Smooth muscle cell (in vitro differentiated cells): ENCODE results near the gene SOCS3. TPM values are rescaled to one million over a fixed set of nuclear protein-coding genes. Genes with fewer than 3 reads are reported as not detected.

Source experiments
- DNase-seq: peaks from one replicate; lab custom pipeline; 2025; ENCODE audit not compliant: unreplicated experiment; lab: John Stamatoyannopoulos, UW
- H2AFZ ChIP-seq: fragments of 200-600 bp; sonication (generic); 2 replicates; pipeline ENCODE4 v1.6.0; 2016; ENCODE audit warnings: antibody characterized with exemption, low read depth, mild to moderate bottlenecking
- H3F3A ChIP-seq: fragments of 200-600 bp; sonication (generic); 2 replicates; pipeline ENCODE4 v1.6.0; 2017; ENCODE audit warnings: antibody characterized with exemption, low read depth
- H3K27ac ChIP-seq: fragments of 200-600 bp; sonication (generic); 2 replicates; pipeline ENCODE4 v1.5.1; 2016; ENCODE audit warnings: low read depth, mild to moderate bottlenecking
- H3K27me3 ChIP-seq: fragments of 200-600 bp; sonication (generic); 2 replicates; pipeline ENCODE4 v1.6.1; 2016; ENCODE audit warnings: low read depth, mild to moderate bottlenecking
- H3K36me3 ChIP-seq: fragments of 200-600 bp; sonication (generic); 2 replicates; pipeline ENCODE4 v1.5.1; 2016; ENCODE audit warnings: low read depth
- H3K4me1 ChIP-seq: fragments of 200-600 bp; sonication (generic); 2 replicates; pipeline ENCODE4 v1.5.1; 2016; ENCODE audit warnings: low read depth
- H3K4me2 ChIP-seq: fragments of 200-600 bp; sonication (generic); 2 replicates; pipeline ENCODE4 v1.6.0; 2016; ENCODE audit warnings: mild to moderate bottlenecking
- H3K4me3 ChIP-seq: fragments of 200-600 bp; sonication (generic); 2 replicates; pipeline ENCODE4 v1.5.1; 2016; ENCODE audit warnings: mild to moderate bottlenecking
- H3K79me2 ChIP-seq: fragments of 200-600 bp; sonication (generic); 2 replicates; pipeline ENCODE4 v1.6.0; 2016; ENCODE audit warnings: low read depth, mild to moderate bottlenecking
- H3K9ac ChIP-seq: fragments of 200-600 bp; sonication (generic); 2 replicates; pipeline ENCODE4 v1.6.0; 2016; ENCODE audit warnings: low read depth
- H3K9me3 ChIP-seq: fragments of 200-600 bp; sonication (generic); replicated peaks from 2 replicates; pipeline ENCODE4 v1.5.1; 2016; ENCODE audit warnings: low read depth
- H4K20me1 ChIP-seq: fragments of 200-600 bp; sonication (generic); 2 replicates; pipeline ENCODE4 v1.6.0; 2016; ENCODE audit warnings: low read depth
- CTCF ChIP-seq: fragments of 200-600 bp; sonication (generic); IDR thresholded peaks from 2 replicates; pipeline ENCODE4 v1.5.1; 2017; ENCODE audit warnings: borderline replicate concordance, mild to moderate bottlenecking, antibody characterized with exemption; ENCODE audit not compliant: insufficient read depth, poor library complexity, severe bottlenecking
- whole genome bisulfite sequencing: methylation state at CpG from one replicate; pipeline ENCODE4 v1.1.7; 2016; ENCODE audit warnings: low lambda C conversion rate; 5-methylcytosine and 5-hydroxymethylcytosine counted together
- polyA plus RNA-seq: library from polyadenylated mRNA; unstranded; fragments of >200 nt; fragmentation: Nextera tagmentation; extraction: Ambion mirVana; gene quantifications from 2 replicates; pipeline ENCODE4 v1.2.1, GENCODE V29; 2016
- total RNA-seq: library from RNA; depleted of rRNA; stranded (reverse); fragments of >200 nt; gene quantifications from 2 replicates; pipeline ENCODE4 v1.2.3, GENCODE V29; 2014

Gene SOCS3
- total and polyA plus RNA-seq, 2 experiments from 2014 or later = 116 to 310 TPM

GRCh38 chr17:78360371-78361224 is 721 bp upstream of the SOCS3 start:
- no peaks in the 10 kb centered on the region for H3K36me3 ChIP-seq
- peak; percentile 85 for DNase-seq
- H3F3A ChIP-seq = peaks cover 41% of the 10 kb centered on the region
- H3K79me2 ChIP-seq = peaks cover 35% of the 10 kb centered on the region
- H3K9ac ChIP-seq = peak overlapping the region; percentile 60
- H3K27me3 ChIP-seq = no peaks in the 10 kb centered on the region
- H3K4me2 ChIP-seq = peak overlapping the region; percentile 97
- H3K9me3 ChIP-seq = no peaks in the 10 kb centered on the region
- 2% methylated on average over 38 of the region's 49 CpGs for WGBS
- H3K4me1 ChIP-seq = peaks cover 44% of the 10 kb centered on the region
- H2AFZ ChIP-seq = peak overlapping the region; percentile 65
- H4K20me1 ChIP-seq = peaks cover 42% of the 10 kb centered on the region
- H3K4me3 ChIP-seq = peak overlapping the region; percentile 95
- peak; percentile 90 for TF ChIP-seq CTCF
- H3K27ac ChIP-seq = peak overlapping the region; percentile 77

- H2AFZ ChIP-seq = no peak overlapping the region
- no peak for DNase-seq
- peaks cover 35% of the 10 kb centered on the region for H3K79me2 ChIP-seq
Observed at GRCh38 chr17:78359321-78359996, 418 bp downstream of the SOCS3 start.

GRCh38 chr17:78358538-78359320 is 1.1 kb downstream of the SOCS3 start:
- 4% methylated on average over 57 of the region's 72 CpGs for WGBS
- H4K20me1 ChIP-seq = peaks cover 48% of the 10 kb centered on the region

More at GRCh38 chr17:78359321-78359996, 418 bp downstream of the SOCS3 start:
- no peak for TF ChIP-seq CTCF
- H3K9me3 ChIP-seq = no peaks in the 10 kb centered on the region
- under 1% methylated on average over 51 of the region's 70 CpGs for WGBS
- no peaks in the 10 kb centered on the region for H3K27me3 ChIP-seq
- H3K4me3 ChIP-seq = peak overlapping the region; percentile 95
- H3K4me1 ChIP-seq = peaks cover 32% of the 10 kb centered on the region
- peak overlapping the region; percentile 91 for H3K27ac ChIP-seq
- no peaks in the 10 kb centered on the region for H3K36me3 ChIP-seq
- H3F3A ChIP-seq = peaks cover 41% of the 10 kb centered on the region
- peak overlapping the region; percentile 86 for H3K4me2 ChIP-seq
- peaks cover 48% of the 10 kb centered on the region for H4K20me1 ChIP-seq
- peak overlapping the region; percentile 85 for H3K9ac ChIP-seq

More at GRCh38 chr17:78358538-78359320, 1.1 kb downstream of the SOCS3 start:
- no peaks in the 10 kb centered on the region for H3K9me3 ChIP-seq
- peak overlapping the region; percentile 86 for H3K4me2 ChIP-seq
- H3K36me3 ChIP-seq = no peaks in the 10 kb centered on the region
- H3K4me1 ChIP-seq = peaks cover 28% of the 10 kb centered on the region
- H3K4me3 ChIP-seq = peak overlapping the region; percentile 95
- peak overlapping the region; percentile 91 for H3K27ac ChIP-seq
- no peak for DNase-seq
- peaks cover 35% of the 10 kb centered on the region for H3K79me2 ChIP-seq
- H2AFZ ChIP-seq = no peak overlapping the region
- peak overlapping the region; percentile 85 for H3K9ac ChIP-seq
- no peak for TF ChIP-seq CTCF
- no peaks in the 10 kb centered on the region for H3K27me3 ChIP-seq
- H3F3A ChIP-seq = peaks cover 41% of the 10 kb centered on the region
